WI38 (cell line): Measurements from ENCODE around the gene ZNF790.
"Not testable (repeated sequence)": the region's sequence is repeated elsewhere in the genome, so short reads cannot be mapped to it uniquely, and the experiment has no call there.

Experiments used
- H3K4me3 ChIP-seq: 2 replicates; pipeline ENCODE4 v1.5.1; 2011; ENCODE audit warnings: low read depth, mild to moderate bottlenecking, control low read depth, low read length
- CTCF ChIP-seq: IDR thresholded peaks from 2 replicates; pipeline ENCODE4 v1.5.1; 2012; ENCODE audit warnings: low read depth, mild to moderate bottlenecking, control low read depth, low read length

ZNF790 gene

GRCh38 chr19:36797786-36798108 lies 40.4 kb downstream of the ZNF790 start:
- peak overlapping the region; percentile 78 for H3K4me3 ChIP-seq
- TF ChIP-seq CTCF, result no peak

DNA sequence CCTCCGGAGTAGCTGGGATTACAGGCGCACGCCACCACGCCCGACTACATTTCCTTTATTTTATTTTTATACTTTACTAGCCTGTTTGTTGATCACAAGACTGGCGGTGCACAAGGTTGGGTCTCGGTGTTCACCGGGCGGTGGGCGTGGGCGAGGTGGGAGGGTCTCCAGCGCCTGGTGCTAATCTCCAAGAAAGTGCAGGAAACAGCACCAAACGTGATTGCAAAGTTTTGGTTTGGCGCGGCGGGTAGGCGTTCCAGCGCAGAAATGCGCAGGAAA lies 41.5 kb downstream of the ZNF790 start:
- TF ChIP-seq CTCF, result no peak
- H3K4me3 ChIP-seq, result peak overlapping the region; percentile 78

DNA sequence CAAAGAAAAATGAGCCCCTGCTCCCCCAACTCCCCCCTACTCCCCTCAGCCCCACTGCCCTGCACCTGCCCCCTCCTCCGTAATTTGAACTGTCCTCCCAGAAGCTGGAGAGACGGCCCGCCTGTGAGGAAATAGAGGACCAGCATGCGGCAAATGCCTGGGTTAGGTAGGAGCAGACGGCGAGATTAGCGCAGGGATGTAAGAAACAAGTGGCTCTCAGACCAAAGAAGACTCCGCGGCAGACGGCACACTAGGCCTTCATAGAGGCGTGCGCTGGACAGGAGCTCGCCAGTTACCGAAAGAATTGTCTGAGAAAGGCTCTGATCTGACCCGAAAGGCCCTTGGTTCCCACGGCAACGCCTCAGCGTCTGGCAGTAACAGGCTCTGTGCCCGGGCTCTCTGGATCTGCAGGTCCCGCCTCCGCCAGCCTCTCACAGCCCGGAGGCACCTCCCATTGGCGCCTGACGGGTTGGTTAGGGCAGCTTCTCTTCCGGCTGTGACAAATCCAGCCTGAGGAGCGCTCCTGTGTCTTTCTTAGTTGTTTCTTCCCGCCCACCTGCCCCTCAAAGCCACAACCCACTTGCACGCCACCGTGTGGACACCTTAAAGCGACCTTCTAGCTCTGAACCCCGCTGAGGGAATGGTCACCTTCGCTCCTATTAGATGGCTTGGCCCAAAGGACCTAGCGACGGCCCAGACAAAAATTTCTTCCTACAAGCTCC lies 46.6 kb downstream of the ZNF790 start:
- not testable (repeated sequence) for H3K4me3 ChIP-seq

DNA sequence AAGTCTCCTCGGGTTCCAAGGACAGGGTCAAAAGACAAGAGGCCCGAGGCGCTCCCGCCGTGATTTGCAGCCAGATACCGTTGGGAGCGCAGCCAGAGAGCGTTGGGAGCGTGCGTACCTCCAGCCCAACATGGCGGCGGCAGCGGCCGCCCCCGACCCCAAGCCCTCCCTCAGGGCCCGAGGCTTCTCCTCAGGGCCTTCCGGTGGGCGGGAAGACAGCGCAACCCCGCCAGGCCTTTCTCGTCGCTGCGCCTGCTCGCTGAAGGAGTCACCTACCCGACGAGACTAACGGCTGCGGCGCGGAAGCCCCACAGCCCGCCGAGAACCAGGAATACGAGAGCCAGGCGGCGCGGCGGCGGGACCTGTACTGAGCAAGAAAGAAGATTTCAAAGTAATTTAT lies 62.4 kb downstream of the ZNF790 start:
- H3K4me3 ChIP-seq, result no peak overlapping the region
- TF ChIP-seq CTCF, result no peak

DNA sequence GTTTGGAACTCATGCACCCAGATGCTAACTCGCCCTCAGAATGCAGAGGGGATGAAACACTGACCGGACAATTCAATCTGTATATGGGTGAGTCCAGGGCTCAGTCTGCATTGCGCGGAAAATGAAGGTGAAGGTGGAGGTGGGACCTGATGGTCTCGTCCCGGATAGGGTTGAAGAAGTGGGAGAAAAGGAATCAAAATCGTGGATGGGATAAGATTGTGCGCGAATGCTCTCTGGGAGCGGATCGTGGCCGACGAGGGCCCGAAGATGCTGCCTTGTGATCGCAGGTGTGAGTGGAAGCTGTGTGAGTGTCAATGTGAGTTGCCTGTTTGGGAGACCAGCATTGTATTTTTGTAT lies 65.0 kb downstream of the ZNF790 start:
- TF ChIP-seq CTCF, result no peak
- peak overlapping the region; percentile 92 for H3K4me3 ChIP-seq

- TF ChIP-seq CTCF, result no peak
- H3K4me3 ChIP-seq, result peak within 1 kb of the TSS; percentile 92
Observed at GRCh38 chr19:36772311-36773222, 65.6 kb downstream of the ZNF790 start, which contains the start of gene ZNF850. Gene ZNF850, minus strand, starts transcription at chr19:36772807. Its CDS starts 10,201 bp downstream, at chr19:36762606.

DNA sequence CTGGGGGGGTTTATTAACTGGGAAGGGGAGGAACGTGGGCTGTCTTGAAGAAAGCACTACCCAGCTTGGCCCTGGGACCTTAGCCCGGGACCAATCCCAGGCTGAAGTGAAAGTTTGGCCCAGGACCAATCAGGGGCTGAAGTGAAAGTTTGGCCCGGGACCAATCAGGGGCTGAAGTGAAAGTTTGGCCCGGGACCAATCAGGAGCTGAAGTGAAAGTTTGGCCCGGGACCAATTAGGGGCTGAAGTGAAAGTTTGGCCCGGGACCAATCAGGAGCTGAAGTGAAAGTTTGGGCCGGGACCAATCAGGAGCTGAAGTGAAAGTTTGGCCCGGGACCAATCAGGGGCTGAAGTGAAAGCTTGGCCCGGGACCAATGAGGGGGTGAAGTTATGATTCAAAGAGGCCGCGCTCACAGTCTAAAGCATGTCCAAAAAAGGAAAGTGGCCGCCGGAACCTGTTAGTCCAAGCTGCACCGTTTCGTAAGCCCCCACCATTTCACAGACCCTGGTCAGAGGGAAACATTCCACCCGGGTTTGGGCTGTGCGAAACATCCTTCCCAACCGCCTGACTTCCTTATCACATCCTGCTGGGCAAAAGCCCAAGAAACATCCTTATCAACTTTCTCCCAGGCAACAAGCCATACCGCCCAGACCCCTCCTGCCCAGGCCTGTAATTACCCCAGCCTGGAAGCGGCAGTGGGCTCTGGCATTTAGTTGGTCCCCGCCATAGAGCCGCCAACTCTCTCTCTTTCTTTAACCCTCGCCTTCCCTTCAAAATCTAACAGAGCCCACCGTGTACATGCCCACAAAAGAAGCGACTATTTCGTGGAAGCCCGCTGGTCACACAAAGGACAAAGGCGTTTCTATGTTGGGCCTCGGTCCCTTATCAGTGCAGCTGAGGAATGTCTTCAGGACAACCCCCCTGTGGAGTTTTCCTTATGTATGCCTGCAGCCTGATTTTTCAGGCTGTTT lies 66.6 kb downstream of the ZNF790 start:
- H3K4me3 ChIP-seq, result peak overlapping the region; percentile 92
- TF ChIP-seq CTCF, result no peak
